OCI-M1 (cell line): ENCODE measurements around the gene SLC26A5.
A peak's percentile ranks its signal among the peaks of the same experiment; 100 is the strongest.
"Not testable (repeated sequence)": the region's sequence is repeated elsewhere in the genome, so short reads cannot be mapped to it uniquely, and the experiment has no call there.

Source experiments
- DNase-seq: peaks from one replicate; lab custom pipeline; 2025; lab: John Stamatoyannopoulos, UW

Gene SLC26A5

DNA sequence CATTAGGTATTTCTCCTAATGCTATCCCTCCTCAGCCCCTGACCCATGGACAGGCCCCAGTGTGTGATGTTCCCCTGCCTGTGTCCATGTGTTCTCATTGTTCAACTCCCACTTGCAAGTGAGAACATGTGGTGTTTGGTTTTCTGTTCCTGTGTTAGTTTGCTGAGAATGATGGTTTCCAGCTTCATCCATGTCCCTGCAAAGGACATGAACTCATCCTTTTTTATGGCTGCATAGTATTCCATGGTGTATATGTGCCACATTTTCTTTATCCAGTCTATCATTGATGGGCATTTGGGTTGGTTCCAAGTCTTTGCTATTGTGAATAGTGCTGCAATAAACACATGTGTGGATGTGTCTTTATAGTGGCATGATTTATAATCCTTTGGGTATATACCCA, 46.3 kb downstream of the SLC26A5 start:
- DNase-seq: not testable (repeated sequence)

DNA sequence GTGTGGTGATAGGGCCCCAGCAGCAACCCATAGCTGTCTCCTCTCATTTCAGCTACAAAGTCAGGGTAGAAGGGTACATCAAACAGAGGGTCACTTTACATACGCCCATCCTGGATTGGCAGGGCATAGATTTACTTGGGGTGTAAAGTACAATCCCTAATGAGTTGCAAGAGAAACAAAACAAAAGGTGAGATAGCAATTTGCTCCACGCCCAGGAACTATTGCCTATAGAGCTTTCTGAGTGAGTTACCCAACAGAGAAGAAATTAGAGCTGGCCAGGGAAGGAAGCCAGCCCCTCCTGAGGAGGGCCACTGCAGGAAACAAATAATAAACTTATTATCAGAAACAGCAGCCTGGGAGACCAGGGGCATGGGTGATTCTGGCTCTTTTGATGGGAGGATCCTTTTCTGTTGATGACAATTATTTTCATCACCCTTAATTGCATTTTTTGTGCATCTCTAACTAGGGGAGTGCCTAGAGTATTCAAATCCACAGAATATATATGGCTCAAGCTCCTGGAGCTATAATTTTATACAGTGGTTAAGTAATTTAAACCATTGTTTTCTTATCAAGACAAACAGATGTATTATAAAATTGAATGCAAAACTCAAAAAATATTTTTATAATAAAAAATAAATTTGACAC, 47.4 kb downstream of the SLC26A5 start:
- no peak for DNase-seq

DNA sequence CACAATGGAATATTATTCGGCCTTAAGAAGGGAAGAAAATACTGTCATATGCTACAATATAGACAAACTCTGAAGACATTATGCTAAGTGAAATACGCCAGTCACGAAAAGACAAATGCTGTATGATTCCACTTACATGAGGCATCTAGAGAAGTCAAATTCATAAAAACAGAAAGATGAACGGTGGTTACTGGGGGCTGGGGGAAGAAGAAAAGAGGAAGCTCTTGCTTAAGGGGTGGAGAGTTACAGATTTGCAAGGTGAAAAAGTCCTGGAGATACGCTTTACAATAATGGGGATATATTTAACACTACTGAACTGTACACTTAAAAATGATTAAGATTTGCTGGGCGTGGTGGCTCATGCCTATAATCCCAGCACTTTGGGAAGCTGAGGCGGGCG, 49.5 kb downstream of the SLC26A5 start:
- peak; percentile 13 for DNase-seq

DNA sequence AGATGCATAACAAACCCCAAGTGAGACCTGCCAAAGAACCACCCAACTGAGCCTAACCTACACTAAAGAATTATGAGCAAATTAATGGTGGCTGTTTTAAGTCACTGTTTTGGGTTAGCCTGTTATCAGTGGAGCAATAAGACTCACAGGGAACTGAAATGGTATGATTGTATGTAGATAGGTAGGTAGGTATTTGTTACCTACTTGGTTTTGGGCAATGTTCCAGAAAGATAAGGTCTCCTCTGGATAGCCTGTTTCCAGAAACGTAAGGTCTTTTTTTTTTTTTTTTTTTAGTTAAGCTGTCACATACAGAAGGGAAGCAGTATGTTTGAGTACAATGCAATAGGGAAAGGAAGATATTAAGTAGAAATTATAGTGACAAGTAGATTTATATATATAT, 50.9 kb downstream of the SLC26A5 start:
- no peak for DNase-seq

DNA sequence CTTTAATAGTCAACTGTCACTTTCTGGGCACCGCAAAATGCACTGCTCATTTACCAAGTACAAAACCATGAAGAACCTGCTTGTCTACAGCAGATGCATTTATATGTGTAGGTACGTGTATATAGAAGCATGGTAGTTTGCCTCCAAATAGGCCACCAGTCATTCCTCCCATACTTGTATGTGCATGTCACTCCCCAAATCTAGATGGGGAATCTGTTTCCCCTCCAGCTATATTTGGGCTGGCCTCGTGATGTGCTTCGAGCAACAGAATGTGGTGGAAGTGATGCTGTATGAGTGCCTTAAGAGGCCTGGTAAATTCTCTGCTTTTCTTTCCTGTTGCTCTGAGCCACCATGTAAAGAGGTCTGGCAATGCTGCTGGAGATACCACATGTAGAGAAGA, 51.4 kb downstream of the SLC26A5 start:
- DNase-seq: no peak

DNA sequence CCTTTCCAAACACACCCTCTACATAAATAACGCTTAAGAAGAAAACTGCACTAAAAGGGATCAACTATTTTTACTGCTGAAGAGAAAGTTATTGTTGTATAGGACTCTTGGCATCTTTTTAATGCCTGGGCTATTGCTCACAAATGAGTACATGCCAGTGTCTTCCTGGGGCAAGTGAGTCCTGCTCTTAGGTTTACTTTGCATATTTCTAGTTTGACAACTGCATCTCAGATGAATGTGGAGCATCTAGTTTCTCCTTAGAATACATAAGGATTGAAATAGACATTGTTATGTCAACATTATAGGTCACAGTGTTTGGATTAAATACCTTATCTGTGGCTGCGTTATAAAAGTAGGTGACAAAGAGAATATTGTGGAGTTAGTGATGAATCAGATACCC, 54.0 kb downstream of the SLC26A5 start:
- DNase-seq: no peak

DNA sequence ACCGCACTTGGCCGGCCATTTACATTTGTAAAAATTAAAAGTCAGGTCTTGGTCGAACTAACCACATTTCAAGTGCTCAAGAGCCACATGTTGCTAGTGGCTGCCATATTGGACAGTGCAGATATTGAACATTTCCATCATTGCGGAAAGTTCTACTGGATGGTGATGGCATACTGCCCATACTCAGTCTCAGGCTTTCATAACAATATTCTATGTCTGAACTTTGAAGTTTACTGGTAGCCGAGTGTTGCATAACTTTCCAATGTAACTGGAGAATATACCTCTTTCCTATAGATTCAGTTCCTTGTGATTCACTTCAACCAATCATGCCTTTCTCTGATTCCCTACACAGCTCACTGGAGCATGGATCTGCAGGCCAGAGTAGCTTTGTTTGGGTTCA, 54.9 kb downstream of the SLC26A5 start:
- DNase-seq: no peak

DNA sequence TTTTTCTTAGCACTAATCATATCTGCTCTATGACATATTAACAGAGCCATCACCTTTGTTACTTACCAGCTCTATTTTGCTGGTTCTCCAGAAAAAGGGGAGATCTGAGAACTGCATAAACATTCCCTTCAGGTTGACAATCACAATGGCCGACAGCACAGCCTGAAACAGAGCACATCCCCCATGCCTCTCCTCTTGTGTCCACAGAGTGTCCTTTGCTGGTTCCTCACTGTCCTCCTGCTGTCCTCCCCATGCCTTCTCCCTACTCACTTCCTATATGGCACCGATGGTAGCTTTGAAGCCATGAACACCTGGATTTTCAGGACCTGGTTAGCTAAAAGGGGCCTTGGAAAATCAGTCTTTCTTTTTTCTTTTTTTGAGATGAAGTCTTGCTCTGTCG, 56.7 kb downstream of the SLC26A5 start:
- no peak for DNase-seq

DNA sequence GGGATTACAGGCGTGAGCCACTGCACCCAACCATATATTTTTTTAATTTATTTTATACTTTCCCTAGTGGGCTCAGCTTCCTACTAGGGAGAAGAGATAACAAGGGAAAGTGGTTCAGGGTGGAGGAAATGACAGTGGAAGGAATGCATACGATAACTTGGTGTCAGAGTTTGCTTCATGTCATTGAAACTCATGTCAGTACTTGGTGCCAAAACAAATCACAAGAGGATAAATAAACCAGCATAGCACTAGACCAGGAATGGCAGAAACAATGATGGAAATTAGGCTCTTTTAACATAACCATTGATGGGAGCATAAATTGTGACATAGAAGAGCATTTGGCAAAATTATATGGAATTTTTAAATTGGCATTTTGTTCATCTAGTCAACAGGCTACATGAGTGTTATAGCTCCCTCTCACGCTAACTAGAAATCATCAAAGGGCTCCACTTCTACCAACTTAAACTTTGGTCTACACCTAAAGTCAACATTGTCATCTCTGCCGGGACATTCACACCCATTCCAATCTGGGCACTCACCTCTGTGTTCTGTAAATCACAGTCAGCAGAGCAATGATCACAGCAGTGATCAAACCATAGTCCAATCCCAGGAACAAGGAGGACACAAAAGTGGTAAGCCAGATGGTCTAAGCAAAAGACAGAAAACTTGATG, 57.4 kb downstream of the SLC26A5 start:
- no peak for DNase-seq

DNA sequence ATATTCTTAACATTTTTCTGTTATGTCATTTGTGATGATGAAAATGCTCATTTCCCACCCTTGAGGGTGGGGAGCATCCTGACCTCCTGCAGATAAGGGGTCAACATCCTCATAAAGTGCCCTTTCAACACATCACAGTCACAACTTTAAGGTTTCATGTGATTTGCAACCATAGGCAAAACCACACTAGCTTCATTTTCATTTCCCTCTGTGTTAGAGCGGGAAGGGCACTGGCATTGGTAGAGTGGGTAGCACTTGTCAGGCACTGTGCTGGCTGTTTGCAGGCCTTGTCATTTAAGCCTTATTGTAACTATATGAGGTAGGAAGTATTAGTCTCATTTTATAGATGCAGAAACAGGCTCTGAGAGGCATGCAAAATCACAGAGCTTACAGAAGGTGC, 58.8 kb downstream of the SLC26A5 start:
- no peak for DNase-seq

DNA sequence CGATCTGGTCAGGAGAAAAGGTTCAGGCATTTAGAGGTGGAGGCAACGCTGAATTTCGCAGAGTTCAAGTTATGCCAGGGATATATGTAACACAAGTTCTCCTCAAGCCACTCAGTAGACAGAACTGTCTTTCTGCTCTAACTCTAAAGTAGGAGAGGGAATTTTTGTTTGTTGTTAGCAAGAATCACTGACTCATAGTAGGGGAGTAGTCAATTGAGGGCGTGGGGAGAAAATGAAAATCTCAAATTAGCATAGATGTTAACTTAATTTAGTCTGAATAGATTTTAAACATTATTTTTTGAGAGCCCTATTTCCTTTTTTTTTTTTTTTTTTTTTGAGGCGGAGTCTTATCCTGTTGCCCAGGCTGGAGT, 64.0 kb downstream of the SLC26A5 start:
- DNase-seq: no peak

DNA sequence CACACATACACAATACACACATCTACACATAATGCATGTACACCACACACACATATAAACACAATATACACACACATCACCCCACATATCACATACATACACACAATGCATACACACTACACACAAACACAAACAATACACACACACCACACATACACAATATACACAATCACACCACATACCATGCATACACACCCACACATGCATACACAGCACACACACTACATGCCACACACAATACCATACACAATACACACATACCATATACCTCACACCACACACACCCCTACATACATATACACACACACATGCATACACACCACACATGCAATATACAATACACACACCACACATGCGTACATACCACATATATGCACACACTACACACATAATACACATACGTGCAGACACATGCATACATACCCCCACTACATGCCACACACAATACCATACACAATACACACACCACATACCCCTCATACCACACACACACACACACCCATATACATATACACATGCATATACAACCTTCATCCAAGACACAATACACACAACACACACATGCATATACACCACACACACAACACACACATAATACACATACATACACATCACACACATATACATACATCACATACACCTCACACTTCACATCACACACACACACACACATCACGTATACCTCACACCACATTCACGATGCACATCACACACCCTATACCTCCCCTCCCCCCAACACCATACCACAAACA, 64.6 kb downstream of the SLC26A5 start:
- DNase-seq: no peak

DNA sequence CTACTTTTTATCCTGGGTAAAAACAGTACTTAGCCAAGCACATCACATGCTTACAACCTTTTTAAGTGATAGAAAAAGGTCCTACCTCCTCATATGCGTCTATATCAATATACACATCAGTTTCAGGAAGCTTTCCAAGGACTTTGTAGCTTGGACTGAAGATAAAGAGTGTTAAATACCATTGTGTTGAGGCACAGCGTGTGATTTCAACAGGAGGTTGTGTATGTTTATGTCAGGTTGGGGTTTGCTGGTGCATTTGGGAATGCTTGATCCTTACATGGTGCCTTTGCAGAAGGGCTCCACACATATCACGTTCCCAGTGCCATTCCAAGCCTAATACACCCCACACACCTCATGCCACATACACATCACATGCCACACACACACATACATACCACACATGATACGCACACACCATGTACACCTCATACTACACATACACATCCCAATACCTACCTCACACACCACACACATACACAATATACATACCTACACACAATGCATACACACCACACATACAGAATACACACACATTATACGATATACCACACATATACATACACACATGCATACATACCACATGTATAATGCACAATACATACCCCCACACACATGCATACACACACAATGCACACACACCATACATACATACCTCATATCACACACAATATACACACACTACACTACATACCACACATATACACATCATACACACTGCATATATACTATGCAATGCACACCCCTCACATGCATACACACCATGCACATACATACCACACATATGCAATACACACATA, 65.4 kb downstream of the SLC26A5 start:
- DNase-seq: no peak

DNA sequence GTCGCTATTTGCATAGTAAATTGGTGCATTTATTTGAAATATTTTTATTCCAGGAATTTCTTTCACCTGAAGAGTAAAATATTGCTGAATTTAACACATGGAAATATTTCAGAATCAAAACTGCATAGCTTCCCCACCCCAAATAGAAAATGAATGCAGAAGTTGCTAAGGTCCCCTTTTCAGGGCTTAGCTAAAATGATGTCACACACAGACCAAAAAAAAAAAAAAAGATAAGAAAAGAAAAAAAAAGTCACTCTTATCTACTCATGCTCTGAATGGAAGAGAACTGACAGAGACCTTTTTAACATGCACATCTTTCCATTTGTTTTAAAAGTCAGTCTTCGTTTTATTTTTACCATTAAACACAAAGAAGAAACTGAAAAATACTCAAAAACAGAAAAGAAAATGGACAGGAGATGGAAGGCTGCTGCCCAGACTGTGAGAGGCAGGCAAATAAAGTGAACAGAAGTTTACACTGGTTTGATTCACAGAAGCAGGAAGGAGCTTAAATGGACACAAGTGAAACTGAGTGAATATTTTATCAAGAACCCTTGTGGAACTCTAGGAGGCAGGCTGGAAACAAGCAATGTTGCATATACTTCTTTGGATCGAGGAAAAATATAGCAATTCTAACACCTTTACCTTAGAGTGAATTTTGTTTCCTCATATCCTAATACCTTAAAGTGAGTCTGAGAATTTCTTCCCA, 66.6 kb downstream of the SLC26A5 start:
- peak; percentile 77 for DNase-seq

DNA sequence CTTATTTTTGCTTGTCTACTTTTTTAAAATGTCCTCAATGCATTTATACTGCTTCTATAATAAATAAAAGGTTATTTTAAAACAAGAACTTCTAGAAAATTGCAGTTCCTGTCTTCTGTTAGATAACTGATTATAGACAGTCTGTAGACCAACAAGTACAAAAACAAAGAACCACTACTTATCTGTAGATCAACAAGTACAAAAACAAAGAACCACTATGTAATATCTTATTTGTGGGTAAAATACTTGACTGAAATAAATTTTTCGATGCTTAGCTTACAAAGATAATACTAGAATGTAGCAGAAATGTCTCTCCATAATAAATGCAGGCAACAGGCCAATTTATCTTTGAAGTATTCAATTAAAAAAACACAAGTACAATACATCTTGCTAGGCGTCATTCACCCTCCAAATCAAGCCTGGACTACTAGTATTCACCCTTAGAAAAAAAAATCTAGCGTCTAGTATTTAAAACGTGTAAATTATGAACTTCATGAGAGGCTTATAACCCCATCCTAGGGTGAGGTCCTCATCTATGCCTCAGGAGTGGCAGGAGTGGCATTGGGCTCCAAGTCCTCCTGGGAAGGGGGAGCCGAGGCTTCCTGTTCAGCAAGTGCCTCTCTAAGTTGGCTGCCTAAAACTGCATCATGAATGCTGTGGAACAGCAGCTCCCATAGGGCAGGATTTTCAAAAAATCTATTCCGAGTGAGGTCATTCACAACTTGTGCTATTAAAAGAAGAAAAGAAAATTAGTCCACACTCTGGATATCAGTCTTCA, 72.0 kb downstream of the SLC26A5 start:
- peak; percentile 20 for DNase-seq

DNA sequence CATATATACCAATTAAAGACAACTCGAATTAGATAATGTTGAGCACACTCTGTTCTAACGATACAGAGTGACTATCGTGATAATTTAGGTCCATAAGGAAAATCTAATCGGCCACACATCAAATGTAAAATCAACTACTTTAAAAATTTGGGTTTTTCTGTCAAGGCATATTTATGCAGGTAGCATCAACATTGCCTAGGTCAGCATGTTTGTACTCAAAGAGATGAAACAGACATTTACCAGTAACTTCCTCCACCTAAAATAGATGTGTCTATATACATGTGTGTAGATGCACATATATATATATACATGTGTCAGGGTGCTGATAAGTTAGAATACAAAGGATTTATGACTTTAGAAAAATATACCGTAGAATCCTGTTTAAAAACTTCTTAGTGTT, 76.6 kb downstream of the SLC26A5 start:
- no peak for DNase-seq

DNA sequence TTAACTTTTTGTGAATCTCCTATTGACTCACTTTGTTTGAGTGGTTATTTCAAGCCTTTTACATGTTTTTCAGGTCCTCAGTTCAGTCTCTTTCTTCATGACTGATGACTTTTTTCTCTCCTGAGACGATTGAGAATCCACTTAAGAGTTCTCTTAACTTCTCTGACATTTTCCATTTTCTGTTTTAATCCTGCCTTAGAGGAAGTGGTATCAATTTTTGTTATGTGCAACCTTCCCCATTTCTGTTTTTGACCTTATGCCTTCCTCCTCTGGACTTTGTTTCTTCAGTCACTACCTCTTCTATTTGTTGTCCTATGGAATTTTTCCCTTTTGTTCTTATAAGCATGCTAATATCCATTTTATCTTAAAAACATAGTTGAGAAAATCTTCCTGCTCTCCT, 96.2 kb downstream of the SLC26A5 start:
- peak; percentile 9 for DNase-seq

DNA sequence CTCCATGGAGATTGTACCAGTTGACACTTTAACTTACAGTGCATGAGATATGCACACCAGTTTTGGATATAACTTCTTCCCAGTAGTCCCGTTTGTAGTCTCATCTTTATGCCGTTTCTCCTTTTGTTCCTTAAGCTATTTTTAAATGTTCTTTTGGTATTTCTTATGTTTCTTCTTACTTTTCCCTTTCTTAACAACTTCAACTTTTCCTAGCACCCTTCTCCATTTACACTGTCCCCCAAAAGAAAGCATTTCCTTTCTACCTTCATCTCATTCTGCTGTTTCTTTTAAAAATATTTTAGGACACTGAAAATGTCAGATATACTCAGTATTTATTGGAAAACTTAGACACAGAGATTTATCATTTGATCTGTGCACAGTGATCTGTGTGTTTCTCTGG, 97.0 kb downstream of the SLC26A5 start:
- DNase-seq: no peak

DNA sequence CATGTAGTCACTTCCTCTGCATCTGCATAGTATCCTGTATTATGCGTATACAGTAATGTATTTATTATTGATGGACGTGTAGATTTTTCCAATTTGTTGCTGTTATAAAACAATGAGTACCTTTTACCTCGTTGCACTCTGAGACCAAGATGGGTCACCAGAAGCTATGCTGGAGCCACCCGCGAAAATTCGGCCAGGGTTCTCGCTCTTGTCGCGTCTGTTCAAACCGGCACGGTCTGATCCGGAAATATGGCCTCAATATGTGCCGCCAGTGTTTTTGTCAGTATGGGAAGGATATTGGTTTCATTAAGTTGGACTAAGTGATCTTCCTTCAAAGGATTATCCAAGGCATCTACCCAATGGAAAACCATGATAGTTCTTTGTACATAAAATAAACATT, 97.6 kb downstream of the SLC26A5 start:
- peak; percentile 12 for DNase-seq

DNA sequence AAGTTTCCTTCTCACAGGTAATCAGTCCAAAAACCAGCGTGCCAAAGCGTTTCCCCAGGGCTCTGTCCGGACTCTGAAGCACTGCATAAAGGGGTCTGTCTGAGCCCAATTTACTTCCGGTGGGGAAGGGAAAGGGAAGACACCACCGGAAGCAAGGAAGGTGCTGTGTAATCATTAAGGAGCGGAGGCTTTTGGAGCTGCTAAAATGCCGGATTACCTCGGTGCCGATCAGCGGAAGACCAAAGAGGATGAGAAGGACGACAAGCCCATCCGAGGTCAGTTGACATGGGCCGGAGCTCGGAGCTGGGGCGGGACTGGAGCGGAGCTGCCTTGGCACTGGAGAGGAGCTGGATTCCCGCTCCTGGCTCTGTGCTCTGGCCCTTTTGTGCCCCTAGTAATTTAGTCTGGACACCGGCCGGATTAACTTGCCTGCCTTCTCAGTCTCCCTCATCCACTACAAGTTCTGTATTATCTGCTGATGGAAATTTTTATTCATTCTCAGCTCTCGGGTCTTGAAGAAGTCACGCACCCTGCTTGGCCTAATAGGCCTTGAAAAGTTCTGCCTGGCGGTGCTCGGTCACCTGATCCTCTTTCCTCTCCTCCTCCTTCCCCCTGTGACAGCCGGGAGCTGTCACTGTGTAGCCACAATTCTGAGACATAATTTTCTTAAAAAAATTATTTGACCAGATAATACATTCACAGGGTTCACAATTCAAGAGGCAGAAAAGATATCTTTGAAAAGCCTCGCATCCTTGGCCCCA, 98.3 kb downstream of the SLC26A5 start, which contains the start of gene PSMC2:
Gene PSMC2, plus strand, starts transcription at position 137 of the 761 bp plus-strand sequence. Its CDS starts 69 bp downstream, at position 206.
- peak; percentile 90 for DNase-seq
